HL-60 (cell line): Measurements from ENCODE around the gene EFNA3.

ENCODE experiments used
- DNase-seq, 2 experiments: peaks; one replicate each; pipeline ENCODE4 v3.0.0-alpha.2; 2010 to 2020; ENCODE audit warnings: low read depth in 1 of 2, low spot score in 1 of 2
- H3K27ac ChIP-seq: fragments of 250-450 bp; sonication (Bioruptor Pico); replicated peaks from 2 replicates; pipeline ENCODE4 v1.5.1; 2020; ENCODE audit warnings: mild to moderate bottlenecking, moderate library complexity
- H3K27me3 ChIP-seq: fragments of 250-450 bp; sonication (Bioruptor Pico); 2 replicates; pipeline ENCODE4 v1.5.1; 2021; ENCODE audit warnings: mild to moderate bottlenecking, moderate library complexity; ENCODE audit not compliant: insufficient read depth, poor library complexity, severe bottlenecking
- H3K4me3 ChIP-seq: replicated peaks from 2 replicates; pipeline ENCODE4 v1.5.1; 2011; ENCODE audit warnings: mild to moderate bottlenecking, control low read depth, low read length; ENCODE audit not compliant: insufficient read depth
- GABPA ChIP-seq: IDR thresholded peaks from 2 replicates; pipeline ENCODE4 v1.6.1; 2012; ENCODE audit warnings: low read depth
- POLR2AphosphoS5 ChIP-seq: IDR thresholded peaks from 2 replicates; pipeline ENCODE4 v1.6.1; 2012; ENCODE audit warnings: low read depth
- SPI1 ChIP-seq: IDR thresholded peaks from 2 replicates; pipeline ENCODE4 v1.6.1; 2012; ENCODE audit warnings: low read depth, mild to moderate bottlenecking, borderline replicate concordance
- TF ChIP-seq, protein P1 (sequence below): IDR thresholded peaks from 2 replicates; pipeline ENCODE4 v1.6.1; 2012; ENCODE audit warnings: low read depth; ENCODE audit not compliant: insufficient replicate concordance
- TF ChIP-seq, protein P2 (sequence below): IDR thresholded peaks from one replicate; pipeline ENCODE4 v1.5.1; 2011; ENCODE audit warnings: low read length, control low read depth, inconsistent platforms; ENCODE audit not compliant: insufficient read depth

The EFNA3 gene

DNA sequence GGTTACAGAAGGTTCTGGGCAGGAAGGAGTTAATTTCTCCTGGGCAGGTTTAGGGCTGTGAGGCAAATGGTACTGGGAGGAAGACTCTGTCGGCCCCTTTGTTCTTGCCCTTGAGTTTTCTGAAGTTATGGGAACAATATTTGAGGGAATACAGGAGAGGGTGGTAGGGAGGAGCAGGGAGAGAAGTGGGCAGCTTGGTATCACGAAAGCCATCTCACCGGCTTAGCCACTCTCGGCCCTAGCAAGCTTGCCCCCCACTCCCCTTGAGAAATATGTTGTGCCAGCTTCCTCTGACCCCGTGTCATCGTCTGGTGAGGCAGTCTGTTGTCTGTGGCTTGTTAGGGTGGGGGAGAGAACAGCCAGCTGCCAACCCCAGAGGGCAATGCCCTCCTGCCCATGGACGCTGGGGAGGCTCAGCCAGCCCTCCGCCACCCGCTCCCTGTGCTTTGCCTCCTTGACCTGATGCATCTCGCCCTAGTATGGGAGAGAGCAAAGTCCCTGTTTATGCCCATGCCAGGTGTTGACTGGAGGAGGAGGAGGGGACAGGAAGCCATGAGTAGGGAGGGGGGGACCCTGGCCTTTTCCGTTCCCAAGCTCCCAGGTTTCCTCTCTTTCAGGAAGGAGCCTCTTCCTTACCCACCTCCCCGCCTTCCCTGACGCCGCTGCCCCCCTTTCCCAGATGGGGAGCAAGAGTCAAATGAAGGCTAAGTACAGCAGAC lies 50.3 kb downstream of the EFNA3 start:
- DNase-seq = no peak
- Histone ChIP-seq H3K4me3 (no peak overlapping the region), H3K27ac (no peak overlapping the region), H3K27me3 (peaks cover 29% of the 10 kb centered on the region)
- TF ChIP-seq, protein P1, sequence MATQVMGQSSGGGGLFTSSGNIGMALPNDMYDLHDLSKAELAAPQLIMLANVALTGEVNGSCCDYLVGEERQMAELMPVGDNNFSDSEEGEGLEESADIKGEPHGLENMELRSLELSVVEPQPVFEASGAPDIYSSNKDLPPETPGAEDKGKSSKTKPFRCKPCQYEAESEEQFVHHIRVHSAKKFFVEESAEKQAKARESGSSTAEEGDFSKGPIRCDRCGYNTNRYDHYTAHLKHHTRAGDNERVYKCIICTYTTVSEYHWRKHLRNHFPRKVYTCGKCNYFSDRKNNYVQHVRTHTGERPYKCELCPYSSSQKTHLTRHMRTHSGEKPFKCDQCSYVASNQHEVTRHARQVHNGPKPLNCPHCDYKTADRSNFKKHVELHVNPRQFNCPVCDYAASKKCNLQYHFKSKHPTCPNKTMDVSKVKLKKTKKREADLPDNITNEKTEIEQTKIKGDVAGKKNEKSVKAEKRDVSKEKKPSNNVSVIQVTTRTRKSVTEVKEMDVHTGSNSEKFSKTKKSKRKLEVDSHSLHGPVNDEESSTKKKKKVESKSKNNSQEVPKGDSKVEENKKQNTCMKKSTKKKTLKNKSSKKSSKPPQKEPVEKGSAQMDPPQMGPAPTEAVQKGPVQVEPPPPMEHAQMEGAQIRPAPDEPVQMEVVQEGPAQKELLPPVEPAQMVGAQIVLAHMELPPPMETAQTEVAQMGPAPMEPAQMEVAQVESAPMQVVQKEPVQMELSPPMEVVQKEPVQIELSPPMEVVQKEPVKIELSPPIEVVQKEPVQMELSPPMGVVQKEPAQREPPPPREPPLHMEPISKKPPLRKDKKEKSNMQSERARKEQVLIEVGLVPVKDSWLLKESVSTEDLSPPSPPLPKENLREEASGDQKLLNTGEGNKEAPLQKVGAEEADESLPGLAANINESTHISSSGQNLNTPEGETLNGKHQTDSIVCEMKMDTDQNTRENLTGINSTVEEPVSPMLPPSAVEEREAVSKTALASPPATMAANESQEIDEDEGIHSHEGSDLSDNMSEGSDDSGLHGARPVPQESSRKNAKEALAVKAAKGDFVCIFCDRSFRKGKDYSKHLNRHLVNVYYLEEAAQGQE = no peak
- TF ChIP-seq POLR2AphosphoS5 (no peak), SPI1 (no peak), GABPA (no peak)
- TF ChIP-seq, protein P2, sequence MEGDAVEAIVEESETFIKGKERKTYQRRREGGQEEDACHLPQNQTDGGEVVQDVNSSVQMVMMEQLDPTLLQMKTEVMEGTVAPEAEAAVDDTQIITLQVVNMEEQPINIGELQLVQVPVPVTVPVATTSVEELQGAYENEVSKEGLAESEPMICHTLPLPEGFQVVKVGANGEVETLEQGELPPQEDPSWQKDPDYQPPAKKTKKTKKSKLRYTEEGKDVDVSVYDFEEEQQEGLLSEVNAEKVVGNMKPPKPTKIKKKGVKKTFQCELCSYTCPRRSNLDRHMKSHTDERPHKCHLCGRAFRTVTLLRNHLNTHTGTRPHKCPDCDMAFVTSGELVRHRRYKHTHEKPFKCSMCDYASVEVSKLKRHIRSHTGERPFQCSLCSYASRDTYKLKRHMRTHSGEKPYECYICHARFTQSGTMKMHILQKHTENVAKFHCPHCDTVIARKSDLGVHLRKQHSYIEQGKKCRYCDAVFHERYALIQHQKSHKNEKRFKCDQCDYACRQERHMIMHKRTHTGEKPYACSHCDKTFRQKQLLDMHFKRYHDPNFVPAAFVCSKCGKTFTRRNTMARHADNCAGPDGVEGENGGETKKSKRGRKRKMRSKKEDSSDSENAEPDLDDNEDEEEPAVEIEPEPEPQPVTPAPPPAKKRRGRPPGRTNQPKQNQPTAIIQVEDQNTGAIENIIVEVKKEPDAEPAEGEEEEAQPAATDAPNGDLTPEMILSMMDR = no peak

DNA sequence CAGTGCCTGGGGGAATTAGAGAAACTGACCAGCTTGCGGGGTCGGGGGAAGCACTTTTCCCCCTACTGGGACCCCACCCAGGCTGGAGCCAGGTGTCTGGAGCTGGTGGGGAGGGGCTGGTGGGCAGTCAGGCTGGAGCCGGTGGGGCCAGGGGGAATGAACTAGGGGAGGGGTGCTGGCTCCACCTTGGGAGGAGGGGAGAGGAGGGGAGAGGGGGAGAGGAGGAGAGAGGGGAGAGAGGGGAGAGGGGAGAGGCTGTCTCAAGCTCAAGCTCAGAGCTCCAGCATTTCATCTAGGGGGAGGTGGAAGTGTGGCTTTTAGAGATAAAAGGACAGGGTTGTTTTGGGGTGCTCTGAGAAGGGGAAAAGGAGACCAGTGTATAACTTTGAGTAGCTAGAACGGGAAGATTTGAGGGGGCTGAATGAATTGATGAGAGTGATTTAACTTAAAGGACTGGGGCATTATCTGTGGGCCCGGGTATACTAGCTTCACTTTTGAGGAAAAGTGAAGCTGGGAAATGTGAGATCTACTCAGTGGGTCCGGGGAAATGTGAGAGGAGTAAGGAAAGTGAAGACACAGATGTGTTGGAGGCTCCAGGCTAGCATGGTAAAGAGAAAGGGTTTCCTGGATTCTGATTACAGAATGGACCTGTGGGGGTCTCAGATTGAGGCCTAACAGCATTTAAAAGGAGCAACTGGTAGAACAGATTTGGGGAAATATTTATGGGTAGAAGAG lies 51.8 kb downstream of the EFNA3 start:
- no peak overlapping the region for H3K27ac ChIP-seq
- TF ChIP-seq GABPA (no peak), SPI1 (no peak), POLR2AphosphoS5 (no peak)
- TF ChIP-seq, protein P1 = no peak
- TF ChIP-seq, protein P2 = no peak
- H3K4me3 ChIP-seq = no peak overlapping the region
- peaks cover 27% of the 10 kb centered on the region for H3K27me3 ChIP-seq
- no peak for DNase-seq

- DNase-seq = no peak
- Histone ChIP-seq H3K4me3 (no peak overlapping the region), H3K27ac (no peak overlapping the region), H3K27me3 (peaks cover 21% of the 10 kb centered on the region)
- no peak for TF ChIP-seq POLR2AphosphoS5
- TF ChIP-seq, protein P2 = no peak
Measured at GRCh38 chr1:155131285-155131684, 52.6 kb downstream of the EFNA3 start.
